Peyer's patch (tissue), 4 donors: Measurements from ENCODE around the gene ZNF555.

Experiments used
- CTCF ChIP-seq, 6 experiments: fragments of 450-650 bp in 4 of 6; fragments of 200-600 bp in 2 of 6; sonication (generic) in 1 of 6; IDR thresholded peaks; one replicate each; pipeline ENCODE4 v1.5.1; 2017 to 2019; ENCODE audit warnings: antibody characterized with exemption in 6 of 6, mild to moderate bottlenecking in 3 of 6, moderate library complexity in 1 of 6
- POLR2A ChIP-seq, 2 donors: fragments of 450-650 bp; IDR thresholded peaks; one replicate each; pipeline ENCODE4 v1.5.1; 2017; ENCODE audit warnings: antibody characterized with exemption in 2 of 2, mild to moderate bottlenecking in 2 of 2, moderate library complexity in 2 of 2

GRCh38 chr19:2840794-2841791, at the start of gene ZNF555:
- TF ChIP-seq CTCF (IDR thresholded peaks at IDR 0.05) (peak; percentile 57 to 79 (median 70)), POLR2A (IDR thresholded peaks at IDR 0.05) (peak; percentile 15 to 28)
